WTC11 (cell line): ENCODE data around the gene CLEC20A. TPM values are rescaled to one million over a fixed set of nuclear protein-coding genes. Genes with fewer than 3 reads are reported as not detected.

Experiments
- ATAC-seq: fragments of 200-7000 bp; cut with Tn5 transposase; 2 replicates; pipeline ENCODE4 v1.10.0; 2021; ENCODE audit warnings: mild to moderate bottlenecking, moderate library complexity
- CTCF ChIA-PET: fragments of 300-600 bp; sonication (Branson Sonifier 250); formaldehyde crosslinking; loops from one replicate; lab custom pipeline; 2021; ENCODE audit warnings: antibody characterized with exemption; lab: Charles Lee
- POLR2A ChIA-PET: fragments of 350-600 bp; sonication (Branson Sonifier 250); formaldehyde crosslinking; loops from one replicate; lab custom pipeline; 2021; ENCODE audit warnings: antibody characterized with exemption; lab: Charles Lee
- DNase-seq: peaks from one replicate; pipeline ENCODE4 v3.0.0; 2021; ENCODE audit warnings: low spot score
- H3K27ac Mint-ChIP-seq: 2 replicates; pipeline ENCODE4 v1.8.0; 2021; ENCODE audit warnings: mixed read lengths
- H3K27me3 Mint-ChIP-seq: 2 replicates; pipeline ENCODE4 v1.8.0; 2021; ENCODE audit warnings: low read depth, mild to moderate bottlenecking, moderate library complexity, mixed read lengths
- H3K36me3 Mint-ChIP-seq: 2 replicates; pipeline ENCODE4 v1.8.0; 2021; ENCODE audit warnings: mixed read lengths
- H3K4me1 Mint-ChIP-seq: 2 replicates; pipeline ENCODE4 v1.8.0; 2022; ENCODE audit warnings: mixed read lengths
- H3K4me3 Mint-ChIP-seq: 2 replicates; pipeline ENCODE4 v1.8.0; 2021; ENCODE audit warnings: mild to moderate bottlenecking, moderate library complexity, mixed read lengths
- H3K9me3 Mint-ChIP-seq: 2 replicates; pipeline ENCODE4 v1.8.0; 2021; ENCODE audit warnings: mixed read lengths
- ATF1 ChIP-seq: sonication (generic); formaldehyde crosslinking; IDR thresholded peaks from 2 replicates; pipeline ENCODE4 v1.8.1; 2023; ENCODE audit warnings: mild to moderate bottlenecking, moderate library complexity, missing genetic modification reagents
- CREB1 ChIP-seq: sonication (generic); formaldehyde crosslinking; IDR thresholded peaks from 2 replicates; pipeline ENCODE4 v1.8.0; 2023; ENCODE audit warnings: mild to moderate bottlenecking, missing genetic modification reagents
- E2F4 ChIP-seq: sonication (generic); formaldehyde crosslinking; IDR thresholded peaks from 2 replicates; pipeline ENCODE4 v1.8.1; 2022; ENCODE audit warnings: low read depth, mild to moderate bottlenecking, moderate library complexity, missing genetic modification reagents, borderline replicate concordance
- ERG ChIP-seq: fragments of 250-450 bp; sonication (Bioruptor Pico); IDR thresholded peaks from 2 replicates; pipeline ENCODE4 v1.8.0; 2021; ENCODE audit warnings: mild to moderate bottlenecking
- JAZF1 ChIP-seq: fragments of 250-450 bp; sonication (Bioruptor Pico); IDR thresholded peaks from 2 replicates; pipeline ENCODE4 v1.9.0; 2021; ENCODE audit warnings: moderate library complexity, mild to moderate bottlenecking, inconsistent platforms
- KAT7 ChIP-seq: sonication (generic); formaldehyde crosslinking; IDR thresholded peaks from 2 replicates; pipeline ENCODE4 v1.8.1; 2023; ENCODE audit warnings: missing genetic modification reagents, mild to moderate bottlenecking, borderline replicate concordance
- NFE2L1 ChIP-seq: sonication (generic); formaldehyde crosslinking; IDR thresholded peaks from 2 replicates; pipeline ENCODE4 v1.8.1; 2023; ENCODE audit warnings: missing genetic modification reagents
- TEAD4 ChIP-seq: sonication (generic); formaldehyde crosslinking; IDR thresholded peaks from 2 replicates; pipeline ENCODE4 v1.8.0; 2022; ENCODE audit warnings: mild to moderate bottlenecking, missing genetic modification reagents
- USF1 ChIP-seq: sonication (generic); formaldehyde crosslinking; IDR thresholded peaks from 2 replicates; pipeline ENCODE4 v1.8.0; 2022; ENCODE audit warnings: mild to moderate bottlenecking, missing genetic modification reagents
- ZBTB21 ChIP-seq: sonication (generic); formaldehyde crosslinking; IDR thresholded peaks from 2 replicates; pipeline ENCODE4 v1.8.1; 2023; ENCODE audit warnings: mild to moderate bottlenecking, missing genetic modification reagents, borderline replicate concordance
- ZNF138 ChIP-seq: sonication (generic); formaldehyde crosslinking; conservative IDR thresholded peaks from 2 replicates; pipeline ENCODE4 v1.8.1; 2022; ENCODE audit warnings: mild to moderate bottlenecking, moderate library complexity, missing genetic modification reagents
- ZNF423 ChIP-seq: fragments of 250-450 bp; sonication (Bioruptor Pico); IDR thresholded peaks from 2 replicates; pipeline ENCODE4 v2.1.2; 2022; ENCODE audit warnings: mild to moderate bottlenecking, moderate library complexity
- ZSCAN18 ChIP-seq: fragments of 250-450 bp; sonication (Bioruptor Pico); IDR thresholded peaks from 2 replicates; pipeline ENCODE4 v2.1.2; 2022; ENCODE audit warnings: mild to moderate bottlenecking, moderate library complexity
- total RNA-seq: library from RNA; stranded (reverse); gene quantifications from 3 replicates; pipeline ENCODE4 v1.2.3, GENCODE V29; 2021
- TF ChIP-seq, protein P1 (sequence below): sonication (generic); formaldehyde crosslinking; IDR thresholded peaks from 2 replicates; pipeline ENCODE4 v1.8.0; 2022; ENCODE audit warnings: missing genetic modification reagents
- TF ChIP-seq, protein P2 (sequence below): sonication (generic); formaldehyde crosslinking; IDR thresholded peaks from 2 replicates; pipeline ENCODE4 v1.8.1; 2022; ENCODE audit warnings: missing genetic modification reagents, borderline replicate concordance

Gene CLEC20A
- total RNA-seq, 1 experiment from 2014 or later: not detected

DNA sequence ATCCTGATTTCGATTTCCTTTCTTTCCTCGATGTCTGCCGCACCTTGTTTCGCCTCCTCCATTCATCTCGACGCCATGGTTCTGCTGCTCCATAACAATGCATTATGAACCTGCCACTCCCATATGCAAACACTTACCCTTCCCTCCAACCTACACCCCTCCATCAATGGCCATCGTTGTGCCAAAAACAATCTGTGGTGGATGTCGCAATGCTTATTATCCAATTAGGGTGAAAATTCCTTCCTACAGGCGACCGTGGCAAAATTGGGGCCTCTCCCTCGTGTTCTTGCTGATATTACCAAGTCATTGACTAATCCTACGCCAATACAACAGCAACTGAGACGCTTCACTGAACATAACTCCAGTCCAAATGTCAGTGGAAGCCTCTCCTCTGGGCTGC is 40.3 kb downstream of the CLEC20A start:
- Mint-ChIP-seq H3K4me3 (no peak overlapping the region), H3K27ac (no peak overlapping the region), H3K9me3 (no peaks in the 10 kb centered on the region), H3K36me3 (peaks cover 22% of the 10 kb centered on the region), H3K27me3 (no peaks in the 10 kb centered on the region), H3K4me1 (peaks cover 10% of the 10 kb centered on the region)
- ChIA-PET CTCF (no interaction called here), POLR2A (no interaction called here)
- DNase-seq (no peak), ATAC-seq (no peak)
- TF ChIP-seq, protein P1, sequence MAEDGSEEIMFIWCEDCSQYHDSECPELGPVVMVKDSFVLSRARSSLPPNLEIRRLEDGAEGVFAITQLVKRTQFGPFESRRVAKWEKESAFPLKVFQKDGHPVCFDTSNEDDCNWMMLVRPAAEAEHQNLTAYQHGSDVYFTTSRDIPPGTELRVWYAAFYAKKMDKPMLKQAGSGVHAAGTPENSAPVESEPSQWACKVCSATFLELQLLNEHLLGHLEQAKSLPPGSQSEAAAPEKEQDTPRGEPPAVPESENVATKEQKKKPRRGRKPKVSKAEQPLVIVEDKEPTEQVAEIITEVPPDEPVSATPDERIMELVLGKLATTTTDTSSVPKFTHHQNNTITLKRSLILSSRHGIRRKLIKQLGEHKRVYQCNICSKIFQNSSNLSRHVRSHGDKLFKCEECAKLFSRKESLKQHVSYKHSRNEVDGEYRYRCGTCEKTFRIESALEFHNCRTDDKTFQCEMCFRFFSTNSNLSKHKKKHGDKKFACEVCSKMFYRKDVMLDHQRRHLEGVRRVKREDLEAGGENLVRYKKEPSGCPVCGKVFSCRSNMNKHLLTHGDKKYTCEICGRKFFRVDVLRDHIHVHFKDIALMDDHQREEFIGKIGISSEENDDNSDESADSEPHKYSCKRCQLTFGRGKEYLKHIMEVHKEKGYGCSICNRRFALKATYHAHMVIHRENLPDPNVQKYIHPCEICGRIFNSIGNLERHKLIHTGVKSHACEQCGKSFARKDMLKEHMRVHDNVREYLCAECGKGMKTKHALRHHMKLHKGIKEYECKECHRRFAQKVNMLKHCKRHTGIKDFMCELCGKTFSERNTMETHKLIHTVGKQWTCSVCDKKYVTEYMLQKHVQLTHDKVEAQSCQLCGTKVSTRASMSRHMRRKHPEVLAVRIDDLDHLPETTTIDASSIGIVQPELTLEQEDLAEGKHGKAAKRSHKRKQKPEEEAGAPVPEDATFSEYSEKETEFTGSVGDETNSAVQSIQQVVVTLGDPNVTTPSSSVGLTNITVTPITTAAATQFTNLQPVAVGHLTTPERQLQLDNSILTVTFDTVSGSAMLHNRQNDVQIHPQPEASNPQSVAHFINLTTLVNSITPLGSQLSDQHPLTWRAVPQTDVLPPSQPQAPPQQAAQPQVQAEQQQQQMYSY (CRISPR knock-in tag): no peak
- TF ChIP-seq ERG (CRISPR knock-in tag) (no peak), KAT7 (CRISPR knock-in tag) (no peak), TEAD4 (CRISPR knock-in tag) (no peak), NFE2L1 (CRISPR knock-in tag) (no peak), ZNF138 (CRISPR knock-in tag) (no peak), USF1 (CRISPR knock-in tag) (no peak), ATF1 (CRISPR knock-in tag) (no peak), ZSCAN18 (no peak)
- TF ChIP-seq, protein P2, sequence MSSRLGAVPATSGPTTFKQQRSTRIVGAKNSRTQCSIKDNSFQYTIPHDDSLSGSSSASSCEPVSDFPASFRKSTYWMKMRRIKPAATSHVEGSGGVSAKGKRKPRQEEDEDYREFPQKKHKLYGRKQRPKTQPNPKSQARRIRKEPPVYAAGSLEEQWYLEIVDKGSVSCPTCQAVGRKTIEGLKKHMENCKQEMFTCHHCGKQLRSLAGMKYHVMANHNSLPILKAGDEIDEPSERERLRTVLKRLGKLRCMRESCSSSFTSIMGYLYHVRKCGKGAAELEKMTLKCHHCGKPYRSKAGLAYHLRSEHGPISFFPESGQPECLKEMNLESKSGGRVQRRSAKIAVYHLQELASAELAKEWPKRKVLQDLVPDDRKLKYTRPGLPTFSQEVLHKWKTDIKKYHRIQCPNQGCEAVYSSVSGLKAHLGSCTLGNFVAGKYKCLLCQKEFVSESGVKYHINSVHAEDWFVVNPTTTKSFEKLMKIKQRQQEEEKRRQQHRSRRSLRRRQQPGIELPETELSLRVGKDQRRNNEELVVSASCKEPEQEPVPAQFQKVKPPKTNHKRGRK (CRISPR knock-in tag): no peak

DNA sequence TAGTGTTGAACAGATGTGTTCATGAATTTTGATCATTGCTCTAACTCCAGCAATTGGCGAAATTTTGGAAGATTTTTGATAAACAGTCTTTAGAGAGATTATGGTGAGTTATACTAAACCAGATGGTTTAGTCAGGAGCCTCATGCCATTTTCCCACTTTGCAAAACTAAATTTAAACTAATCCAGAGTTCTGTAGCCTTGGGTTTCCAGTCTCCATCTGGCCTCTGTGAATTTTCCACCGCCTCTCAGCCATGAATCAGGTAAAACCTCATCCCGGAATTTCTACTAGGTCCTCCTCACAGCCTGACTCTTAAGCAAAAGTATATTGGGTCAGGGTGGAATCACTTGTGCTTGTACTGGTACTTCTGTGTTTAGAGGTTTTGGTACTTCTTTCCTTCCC is 44.8 kb downstream of the CLEC20A start:
- ChIA-PET CTCF (no interaction called here), POLR2A (no interaction called here)
- no peak for DNase-seq
- Mint-ChIP-seq H3K4me3 (no peak overlapping the region), H3K9me3 (no peaks in the 10 kb centered on the region), H3K36me3 (peaks cover 12% of the 10 kb centered on the region), H3K4me1 (peaks cover 4% of the 10 kb centered on the region; the same call in 1 of the 2 replicates)
- no peak for ATAC-seq
- TF ChIP-seq CREB1 (no peak), ZNF423 (CRISPR knock-in tag) (no peak), E2F4 (CRISPR knock-in tag) (no peak), NFE2L1 (CRISPR knock-in tag) (no peak), ZBTB21 (CRISPR knock-in tag) (no peak), KAT7 (CRISPR knock-in tag) (no peak), JAZF1 (CRISPR knock-in tag) (no peak)
- TF ChIP-seq, all 79 proteins: peak for 0
- Mint-ChIP-seq H3K27ac (peak overlapping the region; percentile 32; the same call in 1 of the 2 replicates), H3K27me3 (no peaks in the 10 kb centered on the region)
